Breast epithelium (tissue), 4 donors: ENCODE results near the gene CAPN2. TPM values are rescaled to one million over a fixed set of nuclear protein-coding genes. Genes with fewer than 3 reads are reported as not detected.

Experiments
- DNase-seq, 2 donors: peaks; one replicate each; pipeline ENCODE4 v3.0.0-alpha.2; 2019; ENCODE audit warnings: low spot score in 2 of 2
- H3K27ac ChIP-seq, 2 donors: fragments of 200-600 bp; sonication (generic) in 1 of 2; one replicate each; pipeline ENCODE4 v1.5.1; 2016 to 2019; ENCODE audit warnings: mild to moderate bottlenecking in 1 of 2
- H3K27me3 ChIP-seq, 2 donors: fragments of 200-600 bp; sonication (generic) in 1 of 2; one replicate each; pipeline versions ENCODE4 v1.5.1 to v1.6.0; 2017 to 2019; ENCODE audit warnings: control low read depth in 1 of 2, mild to moderate bottlenecking in 1 of 2
- H3K36me3 ChIP-seq: fragments of 200-600 bp; one replicate; pipeline ENCODE4 v1.5.1; 2019
- H3K4me1 ChIP-seq, 2 donors: fragments of 200-600 bp; sonication (generic); one replicate each; pipeline ENCODE4 v1.5.1; 2016 to 2019; ENCODE audit warnings: control low read depth in 1 of 2
- H3K4me3 ChIP-seq, 3 donors: fragments of 200-600 bp; sonication (generic); 1 replicate in 2 of 3; 2 replicates in 1 of 3; pipeline ENCODE4 v1.5.1; 2016 to 2019; ENCODE audit warnings: mild to moderate bottlenecking in 3 of 3, moderate library complexity in 2 of 3
- H3K9me3 ChIP-seq, 2 donors: fragments of 200-600 bp; sonication (generic) in 1 of 2; one replicate each; pipeline ENCODE4 v1.5.1; 2016 to 2019; ENCODE audit warnings: control low read depth in 1 of 2
- CTCF ChIP-seq, 3 donors: fragments of 450-650 bp; IDR thresholded peaks; one replicate each; pipeline ENCODE4 v1.5.1; 2016 to 2017; ENCODE audit warnings: antibody characterized with exemption in 3 of 3, mild to moderate bottlenecking in 3 of 3, moderate library complexity in 3 of 3
- POLR2A ChIP-seq: fragments of 450-650 bp; IDR thresholded peaks from one replicate; pipeline ENCODE4 v1.6.1; 2016; ENCODE audit warnings: antibody characterized with exemption, mild to moderate bottlenecking, moderate library complexity
- POLR2AphosphoS5 ChIP-seq, 3 donors: sonication (generic); formaldehyde crosslinking; IDR thresholded peaks; one replicate each; pipeline ENCODE4 v1.6.1; 2017; ENCODE audit warnings: antibody characterized with exemption in 3 of 3
- intact Hi-C: fragments of 100-400 bp; cut with DNase I; formaldehyde crosslinking; loops from one replicate; pipeline ENCODE4 v1.15.1; 2023; ENCODE audit warnings: low total_unique reads
- total RNA-seq, 3 donors: library from RNA; depleted of rRNA; stranded (reverse); fragments of >200 nt; gene quantifications; one replicate each; pipeline ENCODE4 v1.1.0, GENCODE V29; 2016

CAPN2 gene
- total RNA-seq: 100 to 1,000 TPM; 162 to 192 (median 164) TPM

- intact Hi-C loops: no loop called here
- Histone ChIP-seq H3K4me3 (peak within 1 kb of the TSS; percentile 54 to 99 (median 84)), H3K27me3 (no peaks in the 10 kb centered on the region), H3K4me1 (peaks cover 0 to 18% of the 10 kb centered on the region in 2 donors), H3K36me3 (no peaks in the 10 kb centered on the region), H3K27ac (peak within 1 kb of the TSS; percentile 94 to 98), H3K9me3 (no peaks in the 10 kb centered on the region)
- TF ChIP-seq CTCF (IDR thresholded peaks at IDR 0.05) (peak; percentile 26 to 85 (median 54)), POLR2AphosphoS5 (IDR thresholded peaks at IDR 0.05) (peak in 2 of 3 donors; percentile 48 to 75), POLR2A (no peak)
- DNase-seq: peak; percentile 76 to 79
Measured at GRCh38 chr1:223712194-223712849, at the start of gene CAPN2. TSS of gene CAPN2 (plus strand) at chr1:223712539. CDS start at chr1:223712641, 102 bp downstream.

GRCh38 chr1:223662943-223663342 is 49.4 kb upstream of the CAPN2 start:
- DNase-seq: no peak
- H3K27me3 ChIP-seq: no peaks in the 10 kb centered on the region
- intact Hi-C loops: no loop called here
- TF ChIP-seq CTCF (IDR thresholded peaks at IDR 0.05) (no peak), POLR2A (no peak), POLR2AphosphoS5 (IDR thresholded peaks at IDR 0.05) (no peak)
- H3K4me1 ChIP-seq: no peaks in the 10 kb centered on the region
- H3K36me3 ChIP-seq: no peaks in the 10 kb centered on the region
- H3K4me3 ChIP-seq: no peak overlapping the region
- no peaks in the 10 kb centered on the region for H3K9me3 ChIP-seq
- peak overlapping the region; percentile 23 to 25 for H3K27ac ChIP-seq

- no peaks in the 10 kb centered on the region for H3K36me3 ChIP-seq
- H3K4me3 ChIP-seq: peak overlapping the region in 1 of 3 donors; percentile 43
- intact Hi-C loops: no loop called here
- no peaks in the 10 kb centered on the region for H3K4me1 ChIP-seq
- H3K27ac ChIP-seq: peak overlapping the region in 1 of 2 donors; percentile 4
- H3K27me3 ChIP-seq: no peaks in the 10 kb centered on the region
- TF ChIP-seq POLR2AphosphoS5 (IDR thresholded peaks at IDR 0.05) (no peak), POLR2A (no peak), CTCF (IDR thresholded peaks at IDR 0.05) (no peak)
- no peak for DNase-seq
- H3K9me3 ChIP-seq: no peaks in the 10 kb centered on the region
Measured at GRCh38 chr1:223664106-223664505, 48.2 kb upstream of the CAPN2 start.

- Histone ChIP-seq H3K4me3 (peak within 1 kb of the TSS in 2 of 3 donors; percentile 21 to 43), H3K9me3 (no peaks in the 10 kb centered on the region), H3K36me3 (no peaks in the 10 kb centered on the region), H3K27ac (peak within 1 kb of the TSS; percentile 78 to 84), H3K27me3 (no peaks in the 10 kb centered on the region), H3K4me1 (no peaks in the 10 kb centered on the region)
- intact Hi-C loops: no loop called here
- peak; percentile 63 to 81 for DNase-seq
- peak in 1 of 3 donors; percentile 41 for TF ChIP-seq POLR2AphosphoS5 (IDR thresholded peaks at IDR 0.05)
- TF ChIP-seq POLR2A: no peak
Measured at GRCh38 chr1:223665592-223666312, 46.6 kb upstream of the CAPN2 start, which contains the start of gene CAPN8. TSS of gene CAPN8 (minus strand) at chr1:223665701. CDS start at chr1:223665646, 55 bp downstream.

- Histone ChIP-seq H3K27me3 (no peaks in the 10 kb centered on the region), H3K36me3 (no peaks in the 10 kb centered on the region), H3K4me3 (no peak overlapping the region), H3K4me1 (no peaks in the 10 kb centered on the region), H3K9me3 (no peaks in the 10 kb centered on the region), H3K27ac (no peak overlapping the region)
- no peak for DNase-seq
- intact Hi-C loops: no loop called here
- no peak for TF ChIP-seq POLR2AphosphoS5 (IDR thresholded peaks at IDR 0.05)
Measured at GRCh38 chr1:223667484-223668182, 44.7 kb upstream of the CAPN2 start.
